PC-3 (cell line): ENCODE results near the gene WNK2. TPM values are rescaled to one million over a fixed set of nuclear protein-coding genes. Genes with fewer than 3 reads are reported as not detected.

ENCODE experiments used
- ATAC-seq: fragments of 200-7000 bp; cut with Tn5 transposase; 2 replicates; pipeline ENCODE4 v1.9.1; 2020; ENCODE audit warnings: mild to moderate bottlenecking, moderate library complexity
- BruUV-seq: library from RNA; stranded (reverse); fragments of 400-500 nt; replicated peaks from 2 replicates; lab custom pipeline; 2021; lab: Mats Ljungman, UMichigan
- CTCF ChIA-PET: fragments of 300-600 bp; sonication (Branson Sonifier 250); formaldehyde crosslinking; loops from one replicate; lab custom pipeline; 2022; ENCODE audit warnings: antibody characterized with exemption; lab: Charles Lee
- POLR2A ChIA-PET: fragments of 300-600 bp; sonication (Branson Sonifier 250); formaldehyde crosslinking; loops from one replicate; lab custom pipeline; 2022; ENCODE audit warnings: antibody characterized with exemption; ENCODE audit not compliant: unreplicated experiment; lab: Charles Lee
- DNase-seq: peaks from one replicate; pipeline ENCODE4 v3.0.0-alpha.2; 2015
- H2AFZ ChIP-seq: fragments of 300-600 bp; sonication (generic); 2 replicates; pipeline ENCODE4 v1.6.0; 2016; ENCODE audit warnings: antibody characterized with exemption, low read length
- H3F3A ChIP-seq: fragments of 300-600 bp; sonication (generic); one replicate; pipeline ENCODE4 v1.6.0; 2017; ENCODE audit warnings: antibody characterized with exemption, low read length, control low read depth, mild to moderate bottlenecking; ENCODE audit not compliant: unreplicated experiment
- H3K27ac ChIP-seq: fragments of 300-600 bp; sonication (generic); 2 replicates; pipeline ENCODE4 v1.5.1; 2016; ENCODE audit warnings: mild to moderate bottlenecking, low read length
- H3K27me3 ChIP-seq: fragments of 300-600 bp; sonication (generic); 2 replicates; pipeline ENCODE4 v1.6.1; 2016; ENCODE audit warnings: low read length, mixed read lengths
- H3K36me3 ChIP-seq: fragments of 300-600 bp; sonication (generic); 2 replicates; pipeline ENCODE4 v1.6.1; 2016; ENCODE audit warnings: low read depth, mixed run types, low read length, mixed read lengths
- H3K4me1 ChIP-seq: fragments of 300-600 bp; sonication (generic); 2 replicates; pipeline ENCODE4 v1.5.1; 2016; ENCODE audit warnings: low read length; ENCODE audit not compliant: insufficient read depth
- H3K4me2 ChIP-seq: fragments of 300-600 bp; sonication (generic); 2 replicates; pipeline ENCODE4 v1.6.0; 2016; ENCODE audit warnings: low read length
- H3K4me3 ChIP-seq: fragments of 300-600 bp; sonication (generic); 2 replicates; pipeline ENCODE4 v1.5.1; 2016; ENCODE audit warnings: mild to moderate bottlenecking, low read length, mixed read lengths
- H3K79me2 ChIP-seq: fragments of 300-600 bp; sonication (generic); 2 replicates; pipeline ENCODE4 v1.6.1; 2017; ENCODE audit warnings: low read length, mixed read lengths
- H3K9ac ChIP-seq: fragments of 300-600 bp; sonication (generic); 2 replicates; pipeline ENCODE4 v1.6.0; 2016; ENCODE audit warnings: mild to moderate bottlenecking, low read length
- H3K9me2 ChIP-seq: fragments of 300-600 bp; sonication (generic); replicated peaks from 2 replicates; pipeline ENCODE4 v1.6.1; 2016; ENCODE audit warnings: mixed run types, low read length, mixed read lengths
- H3K9me3 ChIP-seq: fragments of 300-600 bp; sonication (generic); 2 replicates; pipeline ENCODE4 v1.6.1; 2016; ENCODE audit warnings: low read length, mixed read lengths
- H4K20me1 ChIP-seq: fragments of 300-600 bp; sonication (generic); 2 replicates; pipeline ENCODE4 v1.6.1; 2016; ENCODE audit warnings: low read length, mixed read lengths
- CTCF ChIP-seq: fragments of 300-600 bp; sonication (generic); conservative IDR thresholded peaks from 2 replicates; pipeline ENCODE4 v1.5.1; 2017; ENCODE audit warnings: antibody characterized with exemption, low read depth, mild to moderate bottlenecking, low read length
- EZH2 ChIP-seq: fragments of 300-600 bp; sonication (generic); IDR thresholded peaks from one replicate; pipeline ENCODE4 v1.6.1; 2017; ENCODE audit warnings: antibody characterized with exemption, mild to moderate bottlenecking, low read length; ENCODE audit not compliant: unreplicated experiment
- EZH2phosphoT487 ChIP-seq: fragments of 300-600 bp; sonication (generic); IDR thresholded peaks from 2 replicates; pipeline ENCODE4 v1.6.1; 2018; ENCODE audit warnings: mild to moderate bottlenecking, antibody characterized with exemption, low read length, borderline replicate concordance
- intact Hi-C: fragments of 100-400 bp; cut with micrococcal nuclease; formaldehyde crosslinking; loops from 2 replicates; pipeline ENCODE4 v1.9.0; 2023
- total RNA-seq: library from RNA; depleted of rRNA; stranded (reverse); fragments of >200 nt; gene quantifications from 2 replicates; pipeline ENCODE4 v1.2.3, GENCODE V29; 2014

The WNK2 gene
- total RNA-seq, 1 experiment from 2014 or later, result 11.7 TPM

DNA sequence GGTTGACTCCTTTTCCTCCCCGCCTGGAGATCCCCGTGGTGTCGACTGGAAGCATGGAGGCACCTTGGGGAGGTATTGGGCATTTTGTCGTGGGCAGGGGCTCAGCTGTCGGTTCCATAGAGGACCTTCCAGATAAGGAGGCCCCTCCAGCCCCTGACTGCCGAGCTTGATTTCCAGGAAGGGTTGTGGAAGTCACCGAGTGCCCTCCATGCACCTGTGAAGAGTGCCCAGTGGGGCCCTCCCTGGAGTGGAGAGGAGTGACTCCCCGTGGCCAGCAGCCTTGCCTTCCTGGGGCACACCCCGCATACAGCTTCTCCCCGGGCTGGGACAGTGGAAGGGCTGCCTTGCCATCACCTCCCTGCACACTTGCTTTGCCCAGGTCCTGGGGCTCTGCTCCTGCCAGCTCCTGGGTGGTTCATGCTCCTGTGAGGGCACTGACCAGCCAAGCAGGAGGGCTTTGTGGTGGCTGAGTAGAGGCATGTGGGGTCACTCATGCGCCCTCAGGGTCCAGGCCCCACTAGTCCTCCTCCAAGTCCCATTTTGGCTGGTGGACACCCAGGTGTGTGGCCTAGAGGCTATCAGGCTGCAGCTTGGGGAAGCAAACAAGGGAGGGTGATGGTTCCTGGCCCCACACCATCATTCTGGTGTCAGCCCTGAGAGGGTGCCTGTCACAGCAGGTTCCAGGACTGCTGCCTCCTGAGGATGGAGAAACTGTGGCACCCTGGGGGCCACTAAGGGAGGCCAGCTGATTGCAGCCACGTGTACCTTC, 133.0 kb downstream of the WNK2 start:
- Histone ChIP-seq H3K27ac (no peak overlapping the region), H3K9me2 (no peaks in the 10 kb centered on the region), H2AFZ (no peak overlapping the region), H3K4me1 (peaks cover 14% of the 10 kb centered on the region), H3K36me3 (no peaks in the 10 kb centered on the region), H3K9me3 (no peaks in the 10 kb centered on the region), H3K9ac (no peak overlapping the region), H3K79me2 (no peaks in the 10 kb centered on the region), H3K4me2 (no peak overlapping the region), H3K27me3 (no peaks in the 10 kb centered on the region), H3K4me3 (no peak overlapping the region), H3F3A (no peaks in the 10 kb centered on the region), H4K20me1 (no peaks in the 10 kb centered on the region)
- intact Hi-C loops, result loop anchor here (10.0 kb wide), 1 partner anchor 248 kb away; no protein-coding TSS in a partner anchor
- DNase-seq (no peak), ATAC-seq (no peak)
- CTCF ChIA-PET, result no interaction called here
- POLR2A ChIA-PET, result no interaction called here
- no peak for TF ChIP-seq CTCF
- TF ChIP-seq EZH2, result no peak
- TF ChIP-seq EZH2phosphoT487, result no peak
- BruUV-seq, result no TSS peak

DNA sequence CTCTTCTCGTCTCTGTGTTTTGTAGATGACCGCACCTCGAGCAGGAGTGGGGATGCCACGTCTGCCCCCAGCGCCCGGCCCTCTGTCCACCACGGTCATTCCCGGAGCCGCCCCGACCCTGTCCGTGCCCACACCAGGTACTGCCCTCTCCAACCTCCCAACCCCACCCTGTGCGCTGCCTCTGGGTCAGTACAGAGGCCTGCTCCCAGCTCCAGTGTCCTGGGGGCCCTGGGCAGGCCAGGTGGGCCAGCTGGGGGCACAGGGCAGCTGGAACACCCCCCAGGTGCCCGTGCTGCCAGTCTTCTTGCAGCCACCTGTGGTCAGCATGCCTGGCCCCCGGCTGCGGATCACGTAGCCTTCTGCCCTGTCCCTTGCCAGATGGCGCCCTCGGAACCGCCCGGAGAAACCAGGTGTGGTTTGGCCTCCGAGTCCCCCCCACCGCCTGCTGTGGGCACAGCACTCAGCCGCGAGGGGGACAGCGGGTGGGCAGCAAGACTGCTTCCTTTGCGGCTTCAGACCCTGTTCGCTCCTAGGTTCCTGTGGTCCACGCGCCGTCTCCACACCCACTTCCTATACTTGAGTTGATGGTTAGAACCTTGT, 133.7 kb downstream of the WNK2 start:
- no peak for DNase-seq
- POLR2A ChIA-PET, result no interaction called here
- Histone ChIP-seq H3K4me2 (no peak overlapping the region), H3K36me3 (no peaks in the 10 kb centered on the region), H4K20me1 (no peaks in the 10 kb centered on the region), H3F3A (no peaks in the 10 kb centered on the region), H3K79me2 (no peaks in the 10 kb centered on the region), H3K4me3 (no peak overlapping the region), H3K9me3 (no peaks in the 10 kb centered on the region), H2AFZ (no peak overlapping the region), H3K9me2 (no peaks in the 10 kb centered on the region), H3K4me1 (peaks cover 9% of the 10 kb centered on the region), H3K27ac (no peak overlapping the region), H3K27me3 (no peaks in the 10 kb centered on the region), H3K9ac (no peak overlapping the region)
- CTCF ChIA-PET, result no interaction called here
- no peak for ATAC-seq
- no TSS peak for BruUV-seq
- intact Hi-C loops, result loop anchor here (10.0 kb wide), 1 partner anchor 247 kb away; no protein-coding TSS in a partner anchor
- no peak for TF ChIP-seq CTCF
- no peak for TF ChIP-seq EZH2
- no peak for TF ChIP-seq EZH2phosphoT487

DNA sequence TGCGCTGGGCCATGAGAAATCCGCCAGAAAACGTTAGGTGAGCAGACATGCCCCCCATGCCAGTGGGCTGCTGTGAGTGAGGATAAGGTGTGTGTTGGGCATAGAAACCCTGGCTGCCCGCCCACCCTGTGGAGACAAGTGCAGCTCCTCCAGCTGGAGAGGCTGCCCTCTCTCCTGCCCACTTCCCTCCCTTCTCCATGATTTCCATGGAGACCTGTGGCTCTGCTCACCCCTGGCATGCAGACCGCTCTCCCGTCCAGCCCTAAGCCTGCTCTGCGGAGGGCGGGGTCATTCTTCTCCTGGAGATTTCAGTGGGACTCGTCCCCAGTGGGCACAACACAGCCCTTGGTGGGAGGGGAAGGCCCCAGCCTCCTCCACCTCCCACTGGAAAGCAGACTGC, 134.5 kb downstream of the WNK2 start:
- H3K9me3 ChIP-seq, result no peaks in the 10 kb centered on the region
- ATAC-seq (no peak), DNase-seq (no peak)
- H3K36me3 ChIP-seq, result no peaks in the 10 kb centered on the region
- no peak overlapping the region for H2AFZ ChIP-seq
- H3K4me3 ChIP-seq, result no peak overlapping the region
- no peaks in the 10 kb centered on the region for H3K9me2 ChIP-seq
- no peaks in the 10 kb centered on the region for H3K27me3 ChIP-seq
- H3F3A ChIP-seq, result no peaks in the 10 kb centered on the region
- ChIA-PET POLR2A (no interaction called here), CTCF (no interaction called here)
- intact Hi-C loops, result loop anchor here (10.0 kb wide), 1 partner anchor 246 kb away; no protein-coding TSS in a partner anchor
- H3K4me2 ChIP-seq, result no peak overlapping the region
- no peaks in the 10 kb centered on the region for H3K79me2 ChIP-seq
- no peak overlapping the region for H3K9ac ChIP-seq
- H3K27ac ChIP-seq, result no peak overlapping the region
- no peaks in the 10 kb centered on the region for H4K20me1 ChIP-seq
- H3K4me1 ChIP-seq, result peaks cover 2% of the 10 kb centered on the region
- no TSS peak for BruUV-seq
- no peak for TF ChIP-seq EZH2phosphoT487
- no peak for TF ChIP-seq CTCF
- no peak for TF ChIP-seq EZH2
